HK-2 (cell line): ENCODE results near the gene MYO3B.

ENCODE experiments used
- DNase-seq: peaks from one replicate; pipeline ENCODE4 v3.0.0-alpha.2; 2018; ENCODE audit not compliant: unreplicated experiment

MYO3B gene

GRCh38 chr2:170701011-170701410 is 523.1 kb downstream of the MYO3B start:
- DNase-seq, result no peak

- no peak for DNase-seq
Measured at GRCh38 chr2:170703776-170704476, 526.0 kb downstream of the MYO3B start.
